DOHH2 (cell line): ENCODE data around the gene COL19A1.

Experiments used
- CTCF ChIP-seq: fragments of 200-600 bp; sonication (generic); IDR thresholded peaks from one replicate; pipeline ENCODE4 v1.5.1; 2014; ENCODE audit warnings: antibody characterized with exemption, mild to moderate bottlenecking, low read depth, low read length; ENCODE audit not compliant: poor library complexity, severe bottlenecking
- EZH2phosphoT487 ChIP-seq: fragments of 200-600 bp; sonication (generic); IDR thresholded peaks from 2 replicates; pipeline ENCODE4 v1.6.1; 2017; ENCODE audit warnings: borderline replicate concordance, mild to moderate bottlenecking, antibody characterized with exemption, low read length, moderate library complexity, mixed read lengths

- no peak for TF ChIP-seq CTCF
- no peak for TF ChIP-seq EZH2phosphoT487
These were observed 320.1 kb downstream of the COL19A1 start for GRCh38 chr6:70186461-70186860.
